Stimulated activated CD4-positive, alpha-beta T cell treated with anti-CD3 and anti-CD28 coated beads, Interleukin-15, amount 100 ng/mL, for 24 hours (primary cell): ENCODE data around the gene CCDC27.
A peak's percentile ranks its signal among the peaks of the same experiment; 100 is the strongest.

Experiments used
- DNase-seq: peaks from one replicate; pipeline ENCODE4 v3.0.0-alpha.2; 2020

CCDC27 gene

DNA sequence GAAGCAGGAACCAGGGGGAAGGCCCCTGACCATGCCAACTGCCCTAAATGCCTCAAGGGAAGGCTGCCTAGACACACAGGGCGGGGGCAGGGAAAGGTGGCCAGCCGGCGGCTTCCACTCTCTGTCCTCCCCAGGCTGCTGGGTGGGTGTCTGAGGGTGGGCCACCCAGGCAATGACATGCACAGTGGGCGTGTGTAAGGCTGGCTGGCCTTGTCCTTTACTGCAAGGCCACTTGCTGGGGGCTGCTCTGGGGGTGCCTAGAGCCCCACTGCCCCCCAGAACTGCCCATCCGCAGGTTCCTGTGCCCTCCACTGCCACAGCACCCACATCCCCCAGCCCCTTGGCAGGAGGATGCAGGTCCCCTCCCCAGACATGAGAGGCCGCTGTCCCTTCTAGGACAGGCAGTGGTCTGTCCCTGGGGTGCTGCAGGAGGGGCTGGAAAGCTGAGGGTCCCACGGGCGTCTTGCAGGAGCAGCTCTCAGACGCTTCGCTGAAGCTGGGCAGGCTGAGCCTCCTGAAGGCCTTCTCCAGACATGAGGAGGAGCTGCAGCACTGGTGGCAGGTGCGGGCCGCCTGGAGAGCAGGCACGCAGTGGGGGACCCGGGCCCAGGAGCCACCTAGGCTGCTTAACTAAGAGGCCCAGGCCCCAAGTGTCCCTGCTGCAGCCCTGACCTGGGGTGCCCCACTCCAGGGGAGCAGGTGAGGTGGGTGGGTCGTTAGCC lies 10.1 kb downstream of the CCDC27 start:
- no peak for DNase-seq

DNA sequence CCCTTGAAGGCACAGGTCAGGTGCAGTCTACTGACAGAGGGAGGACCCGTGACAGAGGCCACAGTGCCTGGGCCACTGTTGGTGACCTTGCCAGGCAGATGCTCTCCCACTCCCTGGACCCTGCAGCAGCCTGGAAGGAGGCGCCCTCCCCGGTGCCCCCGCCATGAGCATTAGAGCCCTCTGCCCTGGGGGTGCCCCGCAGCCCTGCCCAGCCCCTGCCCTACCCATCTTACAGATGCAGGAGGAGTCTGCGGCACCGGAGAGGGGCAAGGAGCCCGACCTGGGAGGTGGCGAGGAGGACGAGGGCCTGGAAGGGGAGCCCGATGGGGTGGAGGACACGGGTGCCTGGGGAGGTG lies 10.6 kb downstream of the CCDC27 start:
- DNase-seq, result no peak

- no peak for DNase-seq
Observed at GRCh38 chr1:3763351-3764125, 11.3 kb downstream of the CCDC27 start.

DNA sequence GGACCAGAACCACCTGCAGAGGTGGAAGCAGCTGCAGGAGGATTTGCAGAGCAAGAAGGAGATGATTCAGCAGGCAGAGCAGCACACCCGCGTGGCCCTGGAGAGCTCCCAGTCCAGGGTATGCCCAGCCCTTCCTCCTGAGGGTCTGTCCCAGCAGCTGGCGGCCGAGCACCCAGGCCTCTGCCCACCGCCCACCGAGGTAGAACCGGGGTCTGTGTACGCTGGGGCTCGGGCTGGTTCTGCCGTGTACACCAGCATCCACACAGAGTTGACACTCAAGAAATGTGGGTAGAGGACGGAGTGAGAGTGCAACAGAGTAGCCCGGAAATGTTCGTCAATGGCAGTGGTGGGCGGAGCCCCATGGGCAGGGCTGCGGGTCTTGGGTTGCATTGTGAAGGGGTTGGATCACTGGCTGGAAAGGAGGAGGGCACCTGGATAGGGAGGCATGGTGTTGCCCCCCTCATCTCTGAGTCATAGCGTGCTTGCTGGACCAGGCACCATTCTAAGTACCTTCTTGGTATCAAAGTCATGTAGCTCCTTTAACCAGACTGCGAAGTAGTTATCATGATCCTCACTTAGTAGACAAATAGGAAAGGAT lies 15.2 kb downstream of the CCDC27 start:
- DNase-seq, result no peak

- no peak for DNase-seq
Observed at GRCh38 chr1:3768811-3769390, 16.7 kb downstream of the CCDC27 start.

DNA sequence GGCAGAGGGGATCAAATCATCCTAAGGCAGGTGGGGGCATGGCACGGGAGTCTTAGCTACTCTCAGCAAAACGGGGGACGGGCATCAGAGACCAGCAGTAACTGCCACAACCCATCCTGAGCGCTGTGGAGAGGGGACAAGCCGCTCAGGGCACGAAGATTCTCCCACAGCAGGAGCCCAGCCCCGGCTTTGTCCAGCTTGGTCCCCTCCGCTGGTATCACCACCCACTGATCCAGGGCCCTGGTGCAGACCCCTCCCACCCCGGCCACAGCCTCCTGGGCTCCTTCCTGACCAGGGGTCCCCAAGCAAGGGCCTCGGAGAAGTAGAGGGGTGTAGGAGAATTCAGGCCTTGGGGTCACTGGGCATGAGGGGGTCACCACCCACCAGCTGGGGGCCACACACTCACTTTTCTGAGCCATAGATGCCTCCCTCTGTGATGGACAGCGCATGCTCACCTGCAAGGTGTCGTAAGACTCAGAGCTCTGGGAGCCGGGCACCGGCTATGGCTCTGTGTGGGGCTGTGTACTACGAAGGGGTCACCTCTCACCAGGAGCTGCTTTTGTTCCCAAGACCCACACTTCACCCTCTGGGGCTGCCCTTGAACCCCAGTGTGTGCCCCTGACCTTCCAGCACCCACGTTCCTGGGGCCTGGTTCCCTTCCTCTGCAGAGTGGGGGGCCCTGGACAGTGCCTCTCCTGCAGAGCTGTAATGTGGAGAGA lies 18.0 kb downstream of the CCDC27 start:
- no peak for DNase-seq

DNA sequence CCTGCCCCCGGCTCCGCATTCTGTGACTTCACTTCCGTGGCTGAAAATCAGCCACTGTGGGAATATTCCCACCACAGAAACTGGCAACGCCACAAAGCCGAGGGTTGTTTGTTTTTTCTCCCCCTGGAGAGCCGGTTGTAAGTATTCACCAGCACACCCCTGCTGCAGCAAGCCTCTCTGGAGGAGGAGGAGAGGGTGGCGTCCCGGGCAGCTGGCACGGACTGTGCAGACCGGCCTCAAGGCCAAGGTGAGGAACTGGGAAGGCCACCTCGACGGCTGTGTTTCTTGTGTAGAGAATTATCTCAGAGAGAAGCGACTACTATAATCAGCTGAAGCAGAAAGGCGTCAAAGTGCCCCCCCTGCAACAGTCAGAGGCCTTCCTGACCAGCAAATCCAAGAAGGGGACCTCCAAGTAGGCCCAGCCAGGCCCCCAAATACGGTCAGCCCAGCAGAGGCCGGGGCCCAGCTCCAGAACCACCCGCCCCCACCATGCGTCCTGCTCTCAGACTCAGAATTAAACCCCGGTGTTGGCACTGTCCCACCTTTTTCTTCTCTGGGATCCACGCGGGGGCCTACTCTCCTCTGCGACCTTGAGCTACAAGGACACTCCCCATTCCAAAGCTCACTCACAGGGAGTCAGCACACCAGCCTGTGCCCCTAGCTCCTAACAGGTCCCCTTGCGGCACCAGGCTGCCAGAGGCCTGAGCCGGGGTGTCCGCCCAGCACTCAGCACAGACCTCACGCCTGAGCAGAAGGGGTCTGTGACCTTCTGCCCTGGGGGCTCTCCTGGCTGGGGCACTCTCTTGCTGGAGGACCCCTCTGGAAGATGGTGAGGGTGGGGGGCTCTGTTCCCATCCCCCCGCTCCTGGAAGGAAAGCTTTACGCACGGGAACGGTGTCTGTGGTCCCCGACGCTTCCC lies 19.1 kb downstream of the CCDC27 start:
- no peak for DNase-seq

DNA sequence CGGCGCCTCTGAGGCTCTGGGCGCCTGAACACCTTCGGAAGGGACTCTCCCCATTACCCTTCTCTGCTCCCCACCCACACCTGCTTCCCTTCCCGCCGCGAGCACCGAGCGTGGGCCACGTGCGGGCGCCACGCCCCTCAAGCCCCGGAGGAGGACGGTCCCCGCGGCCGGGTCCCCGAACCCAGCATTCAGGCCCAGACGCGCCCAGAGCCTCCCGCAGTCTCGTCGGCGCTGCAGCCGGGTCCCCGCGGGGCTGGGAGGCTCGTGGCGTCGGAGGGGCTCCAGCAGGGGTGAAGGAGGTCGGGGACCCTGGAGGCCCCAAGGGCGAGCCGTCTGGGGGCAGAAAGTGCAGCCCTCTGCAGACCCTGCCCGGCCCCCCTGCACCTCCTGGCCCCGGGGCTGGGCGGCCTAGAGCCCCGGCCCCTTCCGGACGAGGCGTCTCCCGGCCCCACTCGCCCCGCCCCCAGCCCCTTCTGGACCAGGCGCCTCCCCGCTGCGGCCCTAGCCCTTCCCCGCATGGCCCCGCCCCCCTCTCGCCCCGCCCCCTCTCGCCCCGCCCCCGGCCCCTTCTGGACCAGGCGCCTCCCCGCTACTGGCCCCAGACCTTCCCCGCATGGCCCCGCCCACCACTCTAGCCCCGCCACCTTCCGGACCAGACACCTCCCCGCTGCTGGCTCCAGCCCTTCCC lies 19.9 kb downstream of the CCDC27 start:
- DNase-seq, result peak; percentile 94

DNA sequence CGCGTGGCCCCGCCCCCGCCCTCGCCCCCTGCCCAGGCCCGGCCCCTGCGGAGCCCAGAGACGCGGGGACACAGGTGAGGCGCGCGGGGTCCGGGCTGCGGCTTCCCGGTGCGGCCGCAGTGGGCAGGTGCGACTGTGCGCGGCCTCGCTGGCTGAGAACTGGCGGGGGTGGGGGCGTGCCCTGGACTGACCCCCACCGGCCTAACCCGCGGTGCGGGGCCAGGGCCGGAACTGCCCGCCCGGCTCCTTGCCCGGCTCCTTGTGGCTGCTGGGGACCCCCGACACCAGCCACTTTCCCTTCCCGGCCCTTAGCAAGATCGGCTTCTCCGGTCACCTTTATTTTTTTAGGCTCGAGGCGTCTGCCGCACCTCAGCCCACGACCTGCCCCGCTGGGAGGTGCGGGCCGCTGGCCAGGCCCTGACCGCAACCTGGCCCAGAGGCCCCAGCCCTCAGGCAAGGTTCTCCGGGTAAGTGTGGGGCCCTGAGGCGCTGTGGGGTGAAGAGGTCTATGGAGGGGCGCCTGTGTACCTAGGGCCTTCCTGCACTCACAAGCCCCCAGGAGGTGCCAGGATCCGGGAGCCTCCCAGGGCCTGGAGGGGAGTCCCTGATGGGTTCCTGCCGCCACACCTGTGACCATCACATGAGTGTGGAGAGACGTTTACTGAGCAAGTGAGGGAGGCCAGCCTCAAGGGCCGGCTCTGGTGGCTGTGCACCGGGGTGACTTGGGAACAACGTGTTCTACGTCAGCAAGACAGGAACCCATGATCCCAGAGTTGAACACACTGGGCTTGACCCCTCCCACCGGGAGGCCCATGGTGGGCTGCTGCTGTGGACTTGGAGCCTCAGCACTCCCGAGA lies 20.7 kb downstream of the CCDC27 start, which contains the start of gene SMIM1:
Gene SMIM1, plus strand, starts transcription at position 35 of the 857 bp plus-strand sequence. CDS start 2,625 bp downstream, outside the sequence.
- DNase-seq, result no peak

DNA sequence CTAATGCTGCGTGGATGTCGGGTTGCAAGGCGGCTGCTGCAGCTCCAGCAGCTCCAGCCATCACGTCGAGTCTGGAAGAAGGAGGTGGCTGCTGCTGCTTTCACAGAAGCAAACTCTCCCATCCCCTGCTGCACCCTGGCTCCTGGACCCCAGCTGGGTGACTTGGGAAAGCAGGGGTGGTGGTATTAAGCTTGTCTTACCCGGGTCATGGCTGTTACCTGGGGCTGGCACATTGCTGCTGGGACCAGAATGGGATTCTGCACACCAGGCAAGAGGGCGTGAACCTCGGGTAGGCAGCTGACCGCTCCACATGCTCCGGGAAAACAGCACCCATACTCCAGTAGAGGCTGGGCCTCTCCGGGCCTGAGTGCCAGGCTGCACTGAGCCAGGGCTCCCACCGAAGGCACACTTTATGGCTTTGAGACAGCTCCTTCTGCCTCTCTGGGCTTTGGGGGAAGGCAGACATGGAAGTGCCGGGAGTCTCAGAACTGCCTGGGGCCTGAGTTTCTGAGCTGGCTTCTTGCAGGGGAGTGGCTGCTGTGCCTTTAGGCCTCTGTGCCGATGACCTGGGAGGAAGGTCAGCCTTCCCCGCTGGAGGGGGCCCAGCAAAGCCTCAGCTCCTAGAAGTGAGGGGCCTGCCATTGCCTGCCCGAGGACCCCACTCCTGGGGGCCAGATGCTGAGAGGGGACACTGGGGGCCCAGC lies 21.5 kb downstream of the CCDC27 start:
- no peak for DNase-seq

DNA sequence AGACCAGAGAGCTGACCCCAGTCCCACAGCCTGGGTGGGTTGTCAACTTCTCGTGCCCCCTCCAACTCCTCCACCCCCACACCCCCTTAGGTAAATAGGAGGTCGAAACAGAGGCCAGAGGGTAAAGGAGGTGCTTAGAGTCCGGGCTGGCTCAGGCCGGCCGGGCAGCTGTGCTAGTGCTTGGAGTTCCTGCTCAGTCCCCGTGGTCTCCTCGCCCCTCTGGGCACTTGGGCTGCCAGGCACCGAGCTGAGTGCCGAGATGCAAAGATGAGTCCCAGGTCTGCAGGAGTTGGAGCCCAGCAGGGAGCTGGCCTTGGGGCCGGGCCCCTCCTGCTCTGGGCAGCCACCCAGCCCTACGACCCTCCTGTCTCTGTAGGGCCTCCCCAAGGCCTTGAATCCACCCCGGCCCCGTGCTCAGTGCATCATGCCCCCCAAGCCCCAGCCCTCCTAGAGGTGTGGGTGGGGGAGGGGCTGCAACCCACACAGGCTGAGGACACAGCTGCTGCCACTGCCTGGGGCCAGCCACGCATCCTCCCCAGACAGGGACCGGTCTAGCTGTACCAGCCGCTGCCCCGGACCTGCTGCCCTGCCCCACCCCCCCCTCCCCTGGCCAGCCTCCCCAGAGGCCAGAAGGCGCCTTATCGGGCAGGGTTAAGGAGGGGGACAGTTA lies 22.2 kb downstream of the CCDC27 start:
- no peak for DNase-seq

DNA sequence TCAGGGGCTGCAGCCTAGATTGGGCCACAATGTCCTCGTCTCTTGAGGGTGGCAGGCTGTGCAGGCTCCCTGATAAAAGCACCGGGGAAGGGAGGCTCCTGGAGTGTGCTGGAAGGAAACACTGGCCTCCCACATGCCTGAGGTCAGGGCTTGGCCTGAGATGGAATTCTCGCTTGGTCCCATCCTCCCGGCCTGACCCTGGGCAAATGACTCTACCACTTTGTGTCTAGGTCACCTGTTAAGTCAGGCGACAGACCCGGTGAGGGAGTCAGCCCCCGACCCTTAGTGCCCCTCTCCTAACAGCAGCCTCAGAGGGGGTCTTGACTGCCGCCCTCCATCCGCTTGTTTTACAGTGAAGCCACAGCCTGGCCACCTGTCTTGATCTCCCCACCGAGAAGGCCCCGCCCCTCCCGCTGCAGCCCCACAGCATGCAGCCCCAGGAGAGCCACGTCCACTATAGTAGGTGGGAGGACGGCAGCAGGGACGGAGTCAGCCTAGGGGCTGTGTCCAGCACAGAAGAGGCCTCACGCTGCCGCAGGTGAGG lies 22.8 kb downstream of the CCDC27 start:
- no peak for DNase-seq

- peak; percentile 67 for DNase-seq
Observed at GRCh38 chr1:3775490-3776230, 23.4 kb downstream of the CCDC27 start.

DNA sequence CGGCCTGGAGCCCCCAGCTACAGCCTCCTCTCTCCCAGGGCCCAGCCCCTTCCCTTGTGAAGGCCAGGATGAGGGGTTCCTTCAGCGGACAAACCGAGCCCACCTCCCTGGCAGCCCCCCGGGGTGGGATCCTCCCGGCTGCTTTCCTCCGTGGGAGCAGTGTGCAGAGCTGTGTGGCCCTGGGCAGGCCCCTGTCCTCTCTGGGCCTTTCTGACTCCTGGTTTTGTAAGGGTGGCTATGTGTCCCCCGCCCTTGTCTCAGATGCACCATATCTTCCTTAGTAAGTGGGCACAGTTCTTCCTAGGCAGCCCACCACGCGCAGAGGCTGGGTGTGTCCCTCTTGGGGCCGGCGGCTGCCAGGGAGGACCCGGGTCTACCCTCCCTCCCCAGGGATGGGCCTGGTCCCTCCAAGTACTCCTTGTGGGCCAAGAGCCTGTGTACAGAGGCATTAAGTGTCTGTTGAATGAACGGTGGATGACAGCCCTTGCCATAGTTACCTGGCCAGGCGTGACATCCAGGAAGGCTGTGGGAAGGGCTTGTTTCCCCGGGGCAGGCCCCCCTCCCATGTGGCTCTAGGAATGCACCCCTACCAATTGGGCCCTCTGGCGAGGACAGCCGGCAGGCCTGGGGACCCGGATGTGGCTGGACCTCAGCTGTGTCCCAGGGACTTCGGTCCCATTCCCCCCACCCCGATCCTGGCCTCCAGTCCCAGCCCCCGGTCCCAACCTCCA lies 24.1 kb downstream of the CCDC27 start:
- DNase-seq, result no peak

DNA sequence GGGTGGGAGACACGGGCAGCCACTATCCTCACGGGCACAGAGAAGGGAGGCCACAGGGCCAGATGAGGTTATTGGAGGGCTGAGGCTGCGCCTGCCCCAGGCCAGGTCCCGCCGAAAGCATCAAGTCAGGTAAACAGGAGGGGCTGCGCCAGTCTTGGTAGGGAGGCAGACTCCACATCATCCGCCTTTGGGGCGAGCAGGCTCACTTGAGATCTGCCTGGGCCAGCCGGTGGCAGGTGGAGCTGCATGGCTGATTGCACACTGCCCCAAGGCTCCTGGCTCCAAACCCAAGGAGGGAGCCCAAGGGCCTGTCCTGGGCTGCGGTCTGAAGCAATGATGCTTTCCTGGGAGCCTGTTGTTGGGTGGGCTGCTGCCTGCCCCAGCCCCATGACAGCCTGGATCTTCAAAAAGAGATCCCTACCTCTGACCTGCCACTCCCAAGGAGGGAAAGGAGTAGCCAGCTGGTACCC lies 24.9 kb downstream of the CCDC27 start:
- no peak for DNase-seq

GRCh38 chr1:3777647-3778589 lies 25.7 kb downstream of the CCDC27 start:
- DNase-seq, result no peak
